HUES6 (cell line): Measurements from ENCODE around the gene TCP11.
"Not testable (repeated sequence)": the region's sequence is repeated elsewhere in the genome, so short reads cannot be mapped to it uniquely, and the experiment has no call there.

Experiments used
- H3K27ac ChIP-seq: 2 replicates; pipeline ENCODE4 v1.7.0; 2013; ENCODE audit warnings: low read depth, mild to moderate bottlenecking, low read length, inconsistent platforms
- H3K27me3 ChIP-seq: 2 replicates; pipeline ENCODE4 v1.6.1; 2013; ENCODE audit warnings: low read length; ENCODE audit not compliant: control insufficient read depth, insufficient read depth
- H3K36me3 ChIP-seq: 2 replicates; pipeline ENCODE4 v1.6.1; 2013; ENCODE audit warnings: low read length; ENCODE audit not compliant: control insufficient read depth, insufficient read depth
- H3K4me1 ChIP-seq: 2 replicates; pipeline ENCODE4 v1.6.1; 2013; ENCODE audit warnings: low read length; ENCODE audit not compliant: control insufficient read depth, insufficient read depth
- H3K4me3 ChIP-seq: 2 replicates; pipeline ENCODE4 v1.5.1; 2013; ENCODE audit warnings: low read depth, low read length
- H3K9ac ChIP-seq: one replicate; pipeline ENCODE4 v1.6.1; 2013; ENCODE audit warnings: mild to moderate bottlenecking, low read length
- H3K9me3 ChIP-seq: 2 replicates; pipeline ENCODE4 v1.6.1; 2013; ENCODE audit warnings: low read depth, low read length; ENCODE audit not compliant: control insufficient read depth, insufficient read depth

TCP11 gene

DNA sequence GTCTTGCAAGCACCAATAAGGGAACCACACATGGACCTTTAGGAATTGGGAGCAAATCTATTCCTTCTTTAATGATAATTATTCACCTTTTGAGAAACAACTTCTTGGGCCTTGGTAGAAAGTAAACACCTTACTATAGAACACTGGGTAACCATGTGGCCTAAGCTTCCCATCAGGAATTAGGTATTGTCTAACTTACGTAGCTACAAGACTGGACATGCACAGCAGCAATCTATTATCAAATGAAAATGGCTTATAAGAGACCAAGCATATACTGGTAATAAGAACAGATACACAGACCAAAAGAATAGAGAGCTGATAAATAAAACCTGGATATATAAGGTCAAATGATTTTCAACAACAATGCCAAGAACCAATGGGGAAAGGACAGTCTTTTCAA lies 16.8 kb downstream of the TCP11 start:
- no peak overlapping the region for H3K27ac ChIP-seq
- no peaks in the 10 kb centered on the region for H3K9me3 ChIP-seq
- H3K4me3 ChIP-seq: no peak overlapping the region
- no peaks in the 10 kb centered on the region for H3K36me3 ChIP-seq
- H3K4me1 ChIP-seq: no peaks in the 10 kb centered on the region
- H3K9ac ChIP-seq: no peak overlapping the region
- no peaks in the 10 kb centered on the region for H3K27me3 ChIP-seq

DNA sequence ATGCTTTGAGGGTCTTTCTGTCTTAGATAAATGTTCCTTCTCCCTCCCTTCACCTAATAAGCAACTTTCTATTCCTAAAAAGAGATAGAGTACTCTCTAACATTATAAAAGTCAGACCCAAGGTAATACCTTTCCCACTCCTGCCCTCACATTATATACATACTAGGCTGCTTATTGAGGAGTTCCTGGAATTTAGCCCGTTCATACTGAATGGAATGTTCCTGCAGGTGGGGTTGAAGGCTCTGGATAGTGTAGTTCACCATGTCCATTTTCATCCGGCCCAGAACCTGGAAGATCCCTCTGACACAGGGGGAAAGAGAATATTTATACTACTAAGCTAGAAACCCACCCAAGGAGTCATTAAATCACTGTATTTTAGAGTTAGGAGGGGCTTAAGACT lies 20.4 kb downstream of the TCP11 start:
- Histone ChIP-seq H3K4me3 (no peak overlapping the region), H3K9ac (no peak overlapping the region), H3K27ac (no peak overlapping the region), H3K36me3 (no peaks in the 10 kb centered on the region), H3K9me3 (no peaks in the 10 kb centered on the region), H3K4me1 (no peaks in the 10 kb centered on the region), H3K27me3 (no peaks in the 10 kb centered on the region)

DNA sequence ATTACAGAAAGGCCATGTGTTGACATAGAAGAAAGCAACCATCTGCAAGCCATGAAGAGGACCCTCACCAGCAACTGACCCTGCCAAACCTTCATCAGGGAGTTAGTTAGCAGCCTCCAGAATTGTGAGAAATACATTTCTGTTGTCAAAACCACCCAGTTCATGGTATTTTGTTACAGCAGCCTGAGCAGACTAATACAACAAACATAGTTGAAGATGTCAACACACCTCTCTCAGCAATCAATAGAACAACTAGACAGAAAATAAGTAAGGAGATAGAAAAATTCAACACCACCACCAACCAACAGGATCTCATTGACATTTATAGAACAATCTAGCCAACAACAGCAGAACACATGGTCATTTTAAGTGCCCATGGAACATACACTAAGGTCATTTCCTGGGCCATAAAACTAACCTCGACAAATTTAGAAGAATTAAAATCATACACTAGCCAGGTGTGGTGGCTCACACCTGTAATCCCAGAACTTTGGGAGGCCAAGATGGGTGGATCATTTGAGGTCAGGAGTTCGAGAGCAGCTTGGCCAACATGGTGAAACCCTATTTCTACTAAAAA lies 32.7 kb downstream of the TCP11 start:
- Histone ChIP-seq H3K27me3 (no peaks in the 10 kb centered on the region), H3K36me3 (no peaks in the 10 kb centered on the region), H3K27ac (no peak overlapping the region), H3K4me3 (no peak overlapping the region), H3K9me3 (no peaks in the 10 kb centered on the region), H3K9ac (no peak overlapping the region), H3K4me1 (no peaks in the 10 kb centered on the region)

DNA sequence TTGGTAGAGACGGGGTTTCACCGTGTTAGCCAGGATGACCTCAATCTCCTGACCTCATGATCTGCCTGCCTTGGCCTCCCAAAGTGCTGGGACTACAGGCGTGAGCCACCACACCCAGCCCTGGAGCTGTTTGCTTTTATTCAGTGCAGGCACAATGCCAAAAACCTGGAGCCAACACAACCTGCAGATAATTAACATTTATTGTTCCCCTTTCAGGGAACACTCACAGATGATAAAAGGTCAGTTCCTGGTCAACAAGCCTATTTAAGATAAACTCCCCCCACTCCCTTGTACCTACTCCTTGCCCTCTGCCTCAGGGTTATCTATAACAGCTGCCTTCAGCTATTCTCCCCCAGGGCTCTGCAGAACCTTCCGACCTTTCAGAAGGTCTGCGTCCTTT lies 33.4 kb downstream of the TCP11 start:
- not testable (repeated sequence) for H3K9me3 ChIP-seq, H3K4me3 ChIP-seq, H3K27ac ChIP-seq, H3K36me3 ChIP-seq, H3K4me1 ChIP-seq, H3K27me3 ChIP-seq, H3K9ac ChIP-seq

DNA sequence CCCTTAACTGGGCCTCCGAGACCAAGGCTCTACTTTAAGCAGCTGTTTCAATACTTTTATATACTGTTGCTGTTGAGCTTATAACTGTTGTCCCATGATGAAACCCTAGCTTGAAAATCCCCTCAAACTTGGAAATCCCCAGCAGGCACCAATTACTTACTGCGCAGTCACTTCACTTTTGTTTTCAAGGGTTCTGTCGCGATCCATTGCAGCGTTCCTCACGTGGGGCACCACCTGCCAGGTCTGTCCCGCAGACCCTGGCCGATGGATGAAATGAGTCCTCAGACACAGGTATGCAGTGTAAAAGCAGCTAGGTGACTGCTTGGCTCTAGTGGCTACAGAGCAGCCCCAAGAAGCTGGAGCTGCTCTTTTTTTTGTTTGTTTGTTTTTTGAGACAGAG lies 33.9 kb downstream of the TCP11 start:
- not testable (repeated sequence) for H3K4me1 ChIP-seq, H3K27me3 ChIP-seq, H3K9me3 ChIP-seq, H3K27ac ChIP-seq, H3K4me3 ChIP-seq, H3K36me3 ChIP-seq, H3K9ac ChIP-seq

GRCh38 chr6:35106061-35106460 lies 35.1 kb downstream of the TCP11 start:
- H3K36me3 ChIP-seq, H3K4me3 ChIP-seq, H3K4me1 ChIP-seq, H3K27me3 ChIP-seq, H3K9ac ChIP-seq, H3K9me3 ChIP-seq, H3K27ac ChIP-seq: not testable (repeated sequence)

- no peaks in the 10 kb centered on the region for H3K9me3 ChIP-seq
- no peak overlapping the region for H3K4me3 ChIP-seq
- H3K9ac ChIP-seq: no peak overlapping the region
- no peaks in the 10 kb centered on the region for H3K27me3 ChIP-seq
- H3K27ac ChIP-seq: no peak overlapping the region
- no peaks in the 10 kb centered on the region for H3K36me3 ChIP-seq
- H3K4me1 ChIP-seq: no peaks in the 10 kb centered on the region
These were observed 36.1 kb downstream of the TCP11 start for GRCh38 chr6:35105078-35105477.

GRCh38 chr6:35099116-35099515 lies 42.0 kb downstream of the TCP11 start:
- H3K36me3 ChIP-seq: no peaks in the 10 kb centered on the region
- no peaks in the 10 kb centered on the region for H3K27me3 ChIP-seq
- peaks cover 15% of the 10 kb centered on the region for H3K4me1 ChIP-seq
- no peak overlapping the region for H3K9ac ChIP-seq
- no peak overlapping the region for H3K4me3 ChIP-seq
- no peaks in the 10 kb centered on the region for H3K9me3 ChIP-seq
- H3K27ac ChIP-seq: no peak overlapping the region

GRCh38 chr6:35096129-35096862 lies 44.8 kb downstream of the TCP11 start:
- peak overlapping the region; percentile 78 for H3K27ac ChIP-seq
- H3K9ac ChIP-seq: no peak overlapping the region
- no peaks in the 10 kb centered on the region for H3K9me3 ChIP-seq
- no peaks in the 10 kb centered on the region for H3K27me3 ChIP-seq
- H3K4me1 ChIP-seq: peaks cover 19% of the 10 kb centered on the region
- no peaks in the 10 kb centered on the region for H3K36me3 ChIP-seq
- no peak overlapping the region for H3K4me3 ChIP-seq

DNA sequence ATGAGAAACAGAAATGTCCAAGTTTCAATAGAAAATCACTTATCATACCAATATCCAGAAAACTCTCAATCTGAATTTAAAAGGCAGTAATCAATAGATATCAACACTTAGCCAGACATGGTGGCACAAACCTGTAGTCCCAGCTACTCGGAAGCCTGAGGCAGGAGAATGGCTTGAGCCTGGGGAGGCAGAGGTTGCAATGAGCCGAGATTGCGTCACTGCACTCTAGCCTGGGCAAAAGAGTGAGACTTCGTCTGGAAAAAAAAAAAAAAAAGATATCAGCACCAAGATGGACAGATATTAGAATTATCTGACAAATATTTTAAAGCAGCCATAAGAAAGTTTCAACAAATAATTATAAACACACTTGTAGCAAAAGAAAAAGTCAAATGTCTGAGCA lies 47.0 kb downstream of the TCP11 start:
- H3K4me1 ChIP-seq: peaks cover 19% of the 10 kb centered on the region
- peaks cover 9% of the 10 kb centered on the region; the same call in 1 of the 2 replicates for H3K36me3 ChIP-seq
- H3K4me3 ChIP-seq: no peak overlapping the region
- no peak overlapping the region for H3K9ac ChIP-seq
- no peaks in the 10 kb centered on the region for H3K27me3 ChIP-seq
- no peak overlapping the region for H3K27ac ChIP-seq
- H3K9me3 ChIP-seq: no peaks in the 10 kb centered on the region

GRCh38 chr6:35093783-35094182 lies 47.4 kb downstream of the TCP11 start:
- Histone ChIP-seq H3K9ac (no peak overlapping the region), H3K27ac (no peak overlapping the region), H3K27me3 (no peaks in the 10 kb centered on the region), H3K4me1 (peaks cover 19% of the 10 kb centered on the region), H3K36me3 (peaks cover 13% of the 10 kb centered on the region), H3K9me3 (no peaks in the 10 kb centered on the region), H3K4me3 (no peak overlapping the region)
